RPMI7951 (cell line): ENCODE results near the gene ARSG. TPM values are rescaled to one million over a fixed set of nuclear protein-coding genes. Genes with fewer than 3 reads are reported as not detected.
"Not testable (repeated sequence)": the region's sequence is repeated elsewhere in the genome, so short reads cannot be mapped to it uniquely, and the experiment has no call there.

Source experiments
- DNase-seq: peaks from one replicate; pipeline ENCODE4 v3.0.0-alpha.2; 2012; ENCODE audit warnings: low read depth
- total RNA-seq: library from RNA; depleted of rRNA; stranded (reverse); fragments of >200 nt; shearing (Covaris generic); gene quantifications from 2 replicates; pipeline ENCODE4 v1.2.3, GENCODE V29; 2014

ARSG gene
- total RNA-seq, 1 experiment from 2014 or later: 2.3 TPM

GRCh38 chr17:68305142-68305541 is 13.8 kb downstream of the ARSG start:
- DNase-seq: no peak

DNA sequence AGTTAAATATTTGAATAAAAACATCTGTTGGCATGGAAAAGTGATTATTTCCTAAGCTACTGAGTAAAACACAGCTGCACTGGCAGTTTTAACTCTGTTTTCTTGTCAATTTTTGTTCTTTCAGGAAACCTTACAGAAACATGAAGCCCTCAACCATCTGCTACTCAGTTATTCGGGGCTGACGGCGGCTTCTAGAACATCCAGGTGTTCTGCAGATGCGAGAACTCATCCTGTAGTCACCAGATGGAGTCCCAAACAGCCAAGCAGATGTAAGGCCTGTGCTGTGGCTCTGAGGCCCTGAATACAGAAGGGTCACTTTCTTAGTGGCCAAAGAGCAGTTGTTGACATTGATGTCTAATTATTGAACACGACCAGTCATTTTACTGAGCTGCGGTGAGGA is 15.5 kb downstream of the ARSG start:
- no peak for DNase-seq

GRCh38 chr17:68307443-68307842 is 16.1 kb downstream of the ARSG start:
- no peak for DNase-seq

DNA sequence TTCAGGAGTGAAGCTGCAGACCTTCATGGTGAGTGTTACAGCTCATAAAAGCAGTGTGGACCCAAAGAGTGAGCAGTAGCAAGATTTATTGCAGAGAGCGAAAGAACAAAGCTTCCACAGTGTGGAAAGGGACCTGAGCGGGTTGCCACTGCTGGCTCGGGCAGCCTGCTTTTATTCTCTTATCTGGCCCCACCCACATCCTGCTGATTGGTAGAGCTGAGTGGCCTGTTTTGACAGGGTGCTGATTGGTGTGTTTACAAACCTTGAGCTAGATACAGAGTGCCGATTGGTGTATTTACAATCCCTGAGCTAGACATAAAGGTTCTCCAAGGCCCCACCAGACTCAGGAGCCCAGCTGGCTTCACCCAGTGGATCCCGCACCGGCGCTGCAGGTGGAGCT is 17.2 kb downstream of the ARSG start:
- not testable (repeated sequence) for DNase-seq

GRCh38 chr17:68309066-68309670 is 17.9 kb downstream of the ARSG start:
- DNase-seq: not testable (repeated sequence)

DNA sequence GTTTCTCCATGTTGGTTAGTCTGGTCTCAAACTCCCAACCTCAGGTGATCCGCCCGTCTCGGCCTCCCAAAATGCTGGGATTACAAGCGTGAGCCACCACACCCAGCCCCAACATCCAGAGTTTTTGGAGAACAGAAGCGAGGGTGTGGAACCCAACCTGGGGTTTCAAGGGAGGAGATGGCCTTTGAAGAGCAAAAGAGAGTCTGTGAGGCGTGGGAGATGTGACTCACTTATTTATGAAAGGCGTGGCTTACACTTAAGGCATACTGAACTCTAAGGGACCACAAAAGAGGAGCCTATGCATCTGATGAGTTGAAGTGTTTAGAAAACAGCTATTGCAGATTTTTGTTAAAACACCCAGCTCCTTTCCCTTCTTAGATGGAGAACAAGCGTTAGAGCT is 18.9 kb downstream of the ARSG start:
- DNase-seq: peak; percentile 34

DNA sequence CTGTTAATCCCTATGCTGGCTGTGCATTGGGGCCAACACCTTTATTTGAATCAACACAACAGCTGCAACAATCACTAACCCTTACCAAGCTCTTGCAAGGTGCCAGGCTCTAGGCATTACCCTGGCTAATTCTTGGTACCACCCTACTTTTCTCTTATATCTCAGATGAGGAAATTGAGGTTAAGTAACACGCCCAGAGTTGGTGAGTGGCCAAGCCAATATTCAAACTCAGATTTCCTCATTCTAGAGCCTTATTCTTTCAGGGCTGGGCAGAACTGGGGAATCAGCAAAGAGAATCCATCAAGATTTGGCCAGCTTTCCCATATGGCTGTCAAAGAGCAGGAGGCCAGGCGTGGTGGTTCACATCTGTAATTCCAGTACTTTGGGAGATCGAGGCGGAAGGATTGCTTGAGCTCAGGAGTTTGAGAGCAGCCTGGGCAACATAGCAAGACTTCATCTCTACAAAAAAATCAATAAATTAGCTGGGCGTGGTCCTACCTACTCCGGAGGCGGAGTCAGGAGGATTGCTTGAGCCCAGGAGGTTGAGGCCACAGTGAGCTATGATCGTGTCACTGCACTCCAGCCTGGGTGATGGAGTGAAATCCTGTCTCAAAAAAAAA is 23.7 kb downstream of the ARSG start:
- DNase-seq: peak; percentile 23

- DNase-seq: no peak
These were observed 24.6 kb downstream of the ARSG start for GRCh38 chr17:68315930-68316329.

- no peak for DNase-seq
These were observed 26.2 kb downstream of the ARSG start for GRCh38 chr17:68317458-68317857.

- DNase-seq: peak; percentile 93
These were observed 27.1 kb downstream of the ARSG start for GRCh38 chr17:68318103-68318991.

DNA sequence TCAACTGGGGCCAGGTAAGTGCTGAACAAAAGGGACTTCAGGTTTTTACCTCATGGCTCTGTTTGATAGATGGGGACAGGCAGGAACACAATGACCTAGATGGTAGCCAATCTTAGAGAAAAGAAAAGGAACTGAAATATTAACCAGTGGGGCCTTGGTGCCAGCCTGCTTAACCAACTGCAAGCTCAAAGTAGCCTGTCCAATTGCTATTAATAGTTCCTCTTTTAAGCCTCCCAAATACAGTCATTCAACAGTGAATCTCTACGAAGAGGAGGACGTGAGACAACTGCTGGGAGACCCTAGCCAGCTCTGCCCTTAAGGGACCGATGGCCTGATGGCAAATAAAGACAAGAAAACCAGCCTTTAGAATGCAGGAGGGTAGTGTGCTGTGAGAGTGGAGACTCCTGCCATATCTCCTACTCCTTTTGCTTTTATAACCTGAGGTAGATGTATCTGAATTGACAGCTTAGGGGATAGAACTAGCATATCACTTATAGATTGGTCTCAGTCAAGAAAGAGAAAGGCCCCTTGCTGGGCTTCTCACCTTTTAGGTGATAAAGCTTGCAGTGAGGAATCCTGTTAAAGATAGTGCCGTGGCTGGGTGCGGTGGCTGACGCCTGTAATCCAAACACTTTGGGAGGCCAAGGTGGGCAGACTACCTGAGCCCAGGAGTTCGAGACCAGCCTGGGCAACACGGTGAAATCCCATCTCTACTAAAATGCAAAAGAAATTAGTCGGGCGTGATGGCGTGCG is 28.3 kb downstream of the ARSG start:
- DNase-seq: no peak

DNA sequence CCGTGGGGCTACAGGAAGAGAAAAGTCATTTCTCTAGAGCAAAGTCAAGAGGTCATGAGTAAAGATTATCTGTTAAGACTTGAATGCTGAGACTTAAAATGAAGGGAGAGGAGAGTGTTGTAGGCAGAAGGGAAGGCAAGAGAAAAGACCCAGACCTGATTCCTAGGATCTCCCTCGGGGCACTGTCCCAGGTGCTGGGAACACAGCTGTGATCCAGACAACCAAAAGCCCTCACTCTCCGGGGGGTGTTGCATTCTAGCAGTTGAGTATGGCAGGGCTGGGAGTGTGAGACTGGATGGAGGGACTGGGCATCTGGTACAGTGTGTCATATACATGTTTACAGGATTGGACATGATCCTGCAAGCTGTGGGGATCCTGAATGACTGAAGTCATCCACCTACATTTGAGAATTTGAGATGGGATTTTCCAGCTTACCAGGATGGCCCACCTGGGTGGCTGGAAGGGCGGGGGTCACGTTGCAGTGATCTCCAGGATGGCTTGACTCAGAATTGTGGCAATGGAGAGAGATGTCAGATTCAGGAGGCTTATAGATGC is 29.1 kb downstream of the ARSG start:
- no peak for DNase-seq

GRCh38 chr17:68320943-68321555 is 29.8 kb downstream of the ARSG start:
- DNase-seq: no peak

GRCh38 chr17:68321556-68321954 is 30.3 kb downstream of the ARSG start:
- no peak for DNase-seq

GRCh38 chr17:68322630-68323029 is 31.3 kb downstream of the ARSG start:
- no peak for DNase-seq

GRCh38 chr17:68324114-68324513 is 32.8 kb downstream of the ARSG start:
- DNase-seq: no peak

GRCh38 chr17:68324654-68325336 is 33.5 kb downstream of the ARSG start:
- DNase-seq: no peak

- no peak for DNase-seq
These were observed 34.7 kb downstream of the ARSG start for GRCh38 chr17:68325961-68326360.

GRCh38 chr17:68326681-68327080 is 35.4 kb downstream of the ARSG start:
- DNase-seq: no peak

DNA sequence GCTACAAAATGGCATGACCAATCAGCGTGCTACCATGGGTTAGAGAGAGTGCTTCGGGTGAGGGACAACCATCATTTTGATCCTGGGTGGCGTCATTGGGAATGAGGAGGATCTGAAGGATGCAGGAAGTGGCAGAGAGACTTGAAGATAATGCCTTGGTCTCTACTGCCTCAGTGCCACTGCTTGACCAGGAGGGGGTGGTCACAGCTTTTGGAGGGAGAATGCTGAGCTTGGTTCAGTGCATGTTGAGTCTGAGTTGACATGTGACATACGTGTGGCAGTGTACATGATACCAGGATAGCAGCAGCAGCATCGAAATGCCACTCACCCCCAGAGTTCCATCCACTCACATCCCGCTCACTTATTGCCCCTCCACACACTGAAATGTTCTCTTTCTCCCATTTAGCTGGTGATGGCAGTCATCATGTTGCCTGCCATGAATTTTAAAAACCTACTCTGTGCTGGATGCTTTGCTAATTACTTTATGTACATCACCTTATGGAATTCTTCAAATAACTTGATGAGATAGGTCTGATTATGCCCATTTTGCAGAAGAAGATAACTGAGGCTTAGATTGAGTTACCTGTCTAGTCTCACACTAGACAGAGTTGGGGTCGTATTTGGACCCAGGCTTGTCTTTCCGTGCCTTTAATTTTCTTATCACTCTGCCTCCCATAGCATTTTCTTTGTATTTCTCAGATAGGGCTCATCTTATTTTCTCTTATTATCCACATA is 36.7 kb downstream of the ARSG start:
- no peak for DNase-seq
